Activated naive CD4-positive, alpha-beta T cell treated with anti-CD3 and anti-CD28 coated beads, Interleukin-2, amount 50 U/mL, for 24 hours (primary cell): Measurements from ENCODE around the gene C12orf60.

ENCODE experiments used
- H3K27ac Mint-ChIP-seq: one replicate; pipeline ENCODE4 v1.8.0; 2021; ENCODE audit warnings: mild to moderate bottlenecking, mixed read lengths
- H3K27me3 Mint-ChIP-seq: one replicate; pipeline ENCODE4 v1.8.0; 2021; ENCODE audit warnings: mixed read lengths
- H3K36me3 Mint-ChIP-seq: one replicate; pipeline ENCODE4 v1.8.0; 2021; ENCODE audit warnings: mixed read lengths
- H3K4me1 Mint-ChIP-seq: one replicate; pipeline ENCODE4 v1.8.0; 2021; ENCODE audit warnings: mixed read lengths
- H3K4me3 Mint-ChIP-seq: one replicate; pipeline ENCODE4 v1.8.0; 2021; ENCODE audit warnings: mild to moderate bottlenecking, mixed read lengths
- H3K9me3 Mint-ChIP-seq: one replicate; pipeline ENCODE4 v1.8.0; 2021; ENCODE audit warnings: mixed read lengths

C12orf60 gene

GRCh38 chr12:14810167-14810952 is 6.9 kb downstream of the C12orf60 start:
- Mint-ChIP-seq H3K36me3 (no peaks in the 10 kb centered on the region), H3K4me1 (peaks cover 21% of the 10 kb centered on the region), H3K4me3 (no peak overlapping the region), H3K9me3 (no peaks in the 10 kb centered on the region), H3K27ac (peak overlapping the region; percentile 49), H3K27me3 (no peaks in the 10 kb centered on the region)

GRCh38 chr12:14810953-14811483 is 7.5 kb downstream of the C12orf60 start:
- H3K27ac Mint-ChIP-seq, result peak overlapping the region; percentile 30
- no peaks in the 10 kb centered on the region for H3K9me3 Mint-ChIP-seq
- H3K27me3 Mint-ChIP-seq, result no peaks in the 10 kb centered on the region
- H3K4me1 Mint-ChIP-seq, result peaks cover 16% of the 10 kb centered on the region
- H3K36me3 Mint-ChIP-seq, result no peaks in the 10 kb centered on the region
- H3K4me3 Mint-ChIP-seq, result no peak overlapping the region

GRCh38 chr12:14811486-14811885 is 8.0 kb downstream of the C12orf60 start:
- peaks cover 16% of the 10 kb centered on the region for H3K4me1 Mint-ChIP-seq
- no peak overlapping the region for H3K27ac Mint-ChIP-seq
- H3K4me3 Mint-ChIP-seq, result no peak overlapping the region
- no peaks in the 10 kb centered on the region for H3K36me3 Mint-ChIP-seq
- no peaks in the 10 kb centered on the region for H3K27me3 Mint-ChIP-seq
- no peaks in the 10 kb centered on the region for H3K9me3 Mint-ChIP-seq

GRCh38 chr12:14814014-14814413 is 10.5 kb downstream of the C12orf60 start, which contains the start of gene SMCO3:
Gene SMCO3 (minus strand): TSS chr12:14814182. CDS start chr12:14806680, 7,502 bp downstream.
- H3K27ac Mint-ChIP-seq, result peak within 1 kb of the TSS; percentile 38
- no peaks in the 10 kb centered on the region for H3K36me3 Mint-ChIP-seq
- no peak within 1 kb of the TSS for H3K4me3 Mint-ChIP-seq

GRCh38 chr12:14824012-14824634 is 20.7 kb downstream of the C12orf60 start:
- Mint-ChIP-seq H3K4me3 (no peak overlapping the region), H3K4me1 (peaks cover 5% of the 10 kb centered on the region), H3K27me3 (no peaks in the 10 kb centered on the region), H3K27ac (no peak overlapping the region), H3K36me3 (peaks cover 2% of the 10 kb centered on the region), H3K9me3 (no peaks in the 10 kb centered on the region)

More at GRCh38 chr12:14814014-14814413, 10.5 kb downstream of the C12orf60 start, which contains the start of gene SMCO3:
- Mint-ChIP-seq H3K27me3 (no peaks in the 10 kb centered on the region), H3K9me3 (no peaks in the 10 kb centered on the region), H3K4me1 (peaks cover 16% of the 10 kb centered on the region)

- Mint-ChIP-seq H3K36me3 (peaks cover 2% of the 10 kb centered on the region), H3K9me3 (no peaks in the 10 kb centered on the region), H3K4me3 (no peak overlapping the region), H3K4me1 (peaks cover 5% of the 10 kb centered on the region), H3K27ac (no peak overlapping the region), H3K27me3 (no peaks in the 10 kb centered on the region)
Measured at GRCh38 chr12:14825256-14825655, 21.8 kb downstream of the C12orf60 start.

- Mint-ChIP-seq H3K36me3 (peaks cover under 1% of the 10 kb centered on the region), H3K9me3 (no peaks in the 10 kb centered on the region), H3K4me3 (no peak overlapping the region), H3K27ac (no peak overlapping the region), H3K27me3 (no peaks in the 10 kb centered on the region), H3K4me1 (peaks cover 5% of the 10 kb centered on the region)
Measured at GRCh38 chr12:14826491-14826890, 23.0 kb downstream of the C12orf60 start.

- Mint-ChIP-seq H3K9me3 (no peaks in the 10 kb centered on the region), H3K4me3 (no peak overlapping the region), H3K27me3 (peaks cover 1% of the 10 kb centered on the region), H3K36me3 (no peaks in the 10 kb centered on the region), H3K27ac (no peak overlapping the region), H3K4me1 (peaks cover 5% of the 10 kb centered on the region)
Measured at GRCh38 chr12:14827043-14827442, 23.6 kb downstream of the C12orf60 start.

- Mint-ChIP-seq H3K4me1 (peaks cover 5% of the 10 kb centered on the region), H3K36me3 (peaks cover 2% of the 10 kb centered on the region), H3K27me3 (peaks cover 1% of the 10 kb centered on the region)
Measured at GRCh38 chr12:14828892-14829291, 25.4 kb downstream of the C12orf60 start.

GRCh38 chr12:14833336-14833735 is 29.9 kb downstream of the C12orf60 start:
- Mint-ChIP-seq H3K4me1 (no peaks in the 10 kb centered on the region), H3K9me3 (no peaks in the 10 kb centered on the region), H3K36me3 (peaks cover 2% of the 10 kb centered on the region), H3K4me3 (no peak overlapping the region), H3K27me3 (peaks cover 7% of the 10 kb centered on the region), H3K27ac (no peak overlapping the region)

More at GRCh38 chr12:14828892-14829291, 25.4 kb downstream of the C12orf60 start:
- Mint-ChIP-seq H3K9me3 (no peaks in the 10 kb centered on the region), H3K27ac (no peak overlapping the region), H3K4me3 (no peak overlapping the region)

- peaks cover 2% of the 10 kb centered on the region for H3K36me3 Mint-ChIP-seq
- no peaks in the 10 kb centered on the region for H3K9me3 Mint-ChIP-seq
- H3K4me1 Mint-ChIP-seq, result no peaks in the 10 kb centered on the region
Measured at GRCh38 chr12:14833952-14834351, 30.5 kb downstream of the C12orf60 start.

GRCh38 chr12:14834509-14834908 is 31.0 kb downstream of the C12orf60 start:
- Mint-ChIP-seq H3K4me1 (no peaks in the 10 kb centered on the region), H3K27me3 (peaks cover 7% of the 10 kb centered on the region), H3K27ac (no peak overlapping the region), H3K36me3 (peaks cover 2% of the 10 kb centered on the region), H3K4me3 (no peak overlapping the region), H3K9me3 (no peaks in the 10 kb centered on the region)

More at GRCh38 chr12:14833952-14834351, 30.5 kb downstream of the C12orf60 start:
- H3K27me3 Mint-ChIP-seq, result peaks cover 7% of the 10 kb centered on the region
- no peak overlapping the region for H3K27ac Mint-ChIP-seq
- no peak overlapping the region for H3K4me3 Mint-ChIP-seq

GRCh38 chr12:14836336-14837210 is 33.1 kb downstream of the C12orf60 start:
- no peak overlapping the region for H3K27ac Mint-ChIP-seq
- H3K9me3 Mint-ChIP-seq, result no peaks in the 10 kb centered on the region
- peaks cover 2% of the 10 kb centered on the region for H3K36me3 Mint-ChIP-seq
- no peaks in the 10 kb centered on the region for H3K4me1 Mint-ChIP-seq
- H3K4me3 Mint-ChIP-seq, result no peak overlapping the region
- H3K27me3 Mint-ChIP-seq, result peaks cover 7% of the 10 kb centered on the region

GRCh38 chr12:14839262-14839661 is 35.8 kb downstream of the C12orf60 start:
- H3K4me3 Mint-ChIP-seq, result no peak overlapping the region
- H3K36me3 Mint-ChIP-seq, result no peaks in the 10 kb centered on the region
- no peaks in the 10 kb centered on the region for H3K9me3 Mint-ChIP-seq
- H3K27me3 Mint-ChIP-seq, result peaks cover 6% of the 10 kb centered on the region
- no peak overlapping the region for H3K27ac Mint-ChIP-seq
- H3K4me1 Mint-ChIP-seq, result no peaks in the 10 kb centered on the region

GRCh38 chr12:14840616-14841015 is 37.1 kb downstream of the C12orf60 start:
- peaks cover 2% of the 10 kb centered on the region for H3K27me3 Mint-ChIP-seq
- no peaks in the 10 kb centered on the region for H3K36me3 Mint-ChIP-seq
- H3K9me3 Mint-ChIP-seq, result no peaks in the 10 kb centered on the region
- H3K27ac Mint-ChIP-seq, result no peak overlapping the region
- H3K4me1 Mint-ChIP-seq, result peaks cover 5% of the 10 kb centered on the region
- no peak overlapping the region for H3K4me3 Mint-ChIP-seq
